ENCODE data around the gene SYTL2. TPM values are rescaled to one million over a fixed set of nuclear protein-coding genes. Genes with fewer than 3 reads are reported as not detected.

Gene SYTL2
- total and polyA plus RNA-seq, 4 donors: 29.2 to 57.4 (median 48.5) TPM

DNA sequence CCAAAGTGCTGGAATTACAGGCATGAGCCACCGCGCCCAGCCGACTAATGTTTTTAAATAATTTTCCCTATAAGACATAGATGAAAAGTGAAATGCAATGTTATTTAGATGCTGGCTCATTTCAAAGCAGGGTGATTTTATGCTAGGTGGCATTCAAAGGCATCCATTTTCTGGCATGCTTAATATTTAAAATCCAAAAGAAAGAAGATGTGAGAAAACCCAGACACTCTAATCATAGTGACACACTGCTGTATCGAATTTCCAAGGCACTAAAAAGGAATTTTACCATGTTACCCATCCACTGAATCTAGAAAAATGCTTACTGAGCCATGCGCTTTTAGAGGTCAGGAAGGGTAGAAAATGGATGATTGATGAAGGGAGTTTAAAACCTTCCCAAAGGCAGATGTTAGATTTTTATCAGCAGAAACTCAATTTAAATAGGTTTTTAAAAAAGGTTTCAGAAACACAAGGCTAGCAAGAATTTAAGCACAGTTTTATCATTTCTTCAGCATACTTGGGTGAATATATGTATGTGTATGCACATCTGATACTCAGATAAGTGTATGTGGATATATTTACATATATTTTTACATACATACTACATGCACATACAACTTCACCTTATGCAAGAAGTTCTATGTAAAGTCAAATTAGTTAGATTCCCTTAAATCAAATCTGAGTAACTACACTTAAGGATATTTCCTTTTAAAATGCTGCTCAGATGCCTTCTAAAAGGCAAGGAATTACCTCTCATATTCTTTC lies 100.8 kb downstream of the SYTL2 start:
- WGBS, 2 donors: 84 to 85% methylated on average over 5 of the region's 5 CpGs

DNA sequence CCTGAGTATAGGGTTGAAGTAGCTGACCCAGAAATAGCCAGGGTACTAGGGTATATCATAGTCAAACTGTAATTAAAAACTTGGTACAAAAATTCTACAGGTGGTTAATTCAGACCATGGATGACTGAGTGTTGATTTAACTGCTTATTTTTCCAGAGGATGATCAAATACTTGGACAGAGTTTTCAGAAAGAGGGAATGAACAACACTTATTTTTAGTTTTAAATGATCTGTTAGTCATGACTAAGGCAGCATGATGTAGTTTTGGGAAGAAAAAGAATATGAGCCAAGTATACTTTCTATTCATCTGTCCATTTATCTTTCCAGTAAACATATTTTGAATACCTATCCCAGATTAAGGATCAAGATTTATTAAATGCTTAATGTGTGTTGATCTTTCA lies 105.1 kb downstream of the SYTL2 start:
- intact Hi-C loops (cut with DNase I): loop anchor here in 1 of 2 donors (10.0 kb wide), 1 partner anchor 119 kb away; no protein-coding TSS in a partner anchor
- no peak for DNase-seq
- ATAC-seq (ENCODE audit: low FRiP score): peak; percentile 41
- Histone ChIP-seq H3K36me3 (ENCODE audit: control insufficient read depth in 1 of 2, insufficient read depth in 2 of 2, low read length in 1 of 2) (no peaks in the 10 kb centered on the region), H3K4me1 (ENCODE audit: control insufficient read depth in 1 of 2, insufficient read depth in 2 of 2, low read length in 2 of 2) (no peaks in the 10 kb centered on the region), H3K4me3 (ENCODE audit: low read length in 2 of 2) (no peak overlapping the region), H3K27ac (ENCODE audit: low read depth in 1 of 2, low read length in 2 of 2) (no peak overlapping the region), H3K27me3 (ENCODE audit: control insufficient read depth in 1 of 2, insufficient read depth in 2 of 2, low read length in 1 of 2) (no peaks in the 10 kb centered on the region), H3K9me3 (ENCODE audit: control insufficient read depth, low read length) (no peaks in the 10 kb centered on the region)

More for the DNA sequence above, 100.8 kb downstream of the SYTL2 start:
- H3K9me3 ChIP-seq (ENCODE audit: control insufficient read depth, low read length): no peaks in the 10 kb centered on the region
- H3K36me3 ChIP-seq (ENCODE audit: control insufficient read depth in 1 of 2, insufficient read depth in 2 of 2, low read length in 1 of 2): no peaks in the 10 kb centered on the region
- no peaks in the 10 kb centered on the region for H3K27me3 ChIP-seq (ENCODE audit: control insufficient read depth in 1 of 2, insufficient read depth in 2 of 2, low read length in 1 of 2)
- no peak for ATAC-seq (ENCODE audit: low FRiP score)
- intact Hi-C loops (cut with DNase I): loop anchor here (10.0 kb wide), 1 partner anchor 115 kb away; no protein-coding TSS in a partner anchor
- no peak for DNase-seq
- no peak overlapping the region for H3K4me3 ChIP-seq (ENCODE audit: low read length in 2 of 2)
- H3K27ac ChIP-seq (ENCODE audit: low read depth in 1 of 2, low read length in 2 of 2): no peak overlapping the region
- H3K4me1 ChIP-seq (ENCODE audit: control insufficient read depth in 1 of 2, insufficient read depth in 2 of 2, low read length in 2 of 2): no peaks in the 10 kb centered on the region

DNA sequence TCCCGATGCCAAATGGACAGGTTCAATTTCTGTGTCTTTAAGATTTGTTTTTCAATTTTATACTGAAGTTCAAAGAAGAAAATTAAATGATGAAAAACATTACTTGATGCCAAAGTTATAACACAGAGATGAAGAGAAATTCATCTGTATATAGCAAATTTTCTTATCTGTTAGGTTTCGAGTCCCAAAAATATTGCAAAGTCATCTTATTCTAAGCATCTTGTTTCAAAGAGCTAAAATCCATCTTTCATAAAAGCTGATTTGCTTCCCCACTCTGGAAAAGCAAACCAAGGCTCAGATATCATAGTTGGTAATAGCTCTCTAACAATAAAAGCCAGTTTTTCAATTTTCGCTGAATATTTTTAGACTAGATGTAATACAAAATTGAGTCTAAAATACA lies 106.0 kb downstream of the SYTL2 start:
- no peaks in the 10 kb centered on the region for H3K9me3 ChIP-seq (ENCODE audit: control insufficient read depth, low read length)
- H3K27me3 ChIP-seq (ENCODE audit: control insufficient read depth in 1 of 2, insufficient read depth in 2 of 2, low read length in 1 of 2): no peaks in the 10 kb centered on the region
- no peak overlapping the region for H3K27ac ChIP-seq (ENCODE audit: low read depth in 1 of 2, low read length in 2 of 2)
- no peak overlapping the region for H3K4me3 ChIP-seq (ENCODE audit: low read length in 2 of 2)
- 97% methylated on average over 3 of the region's 3 CpGs for WGBS, 2 donors
- ATAC-seq (ENCODE audit: low FRiP score) (no peak), DNase-seq (no peak)
- intact Hi-C loops (cut with DNase I): loop anchor here in 1 of 2 donors (10.0 kb wide), 1 partner anchor 120 kb away; no protein-coding TSS in a partner anchor
- no peaks in the 10 kb centered on the region for H3K36me3 ChIP-seq (ENCODE audit: control insufficient read depth in 1 of 2, insufficient read depth in 2 of 2, low read length in 1 of 2)
- H3K4me1 ChIP-seq (ENCODE audit: control insufficient read depth in 1 of 2, insufficient read depth in 2 of 2, low read length in 2 of 2): no peaks in the 10 kb centered on the region

GRCh38 chr11:85699957-85700741 lies 110.8 kb downstream of the SYTL2 start:
- Histone ChIP-seq H3K27ac (ENCODE audit: low read depth in 1 of 2, low read length in 2 of 2) (no peak overlapping the region), H3K36me3 (ENCODE audit: control insufficient read depth in 1 of 2, insufficient read depth in 2 of 2, low read length in 1 of 2) (no peaks in the 10 kb centered on the region), H3K4me1 (ENCODE audit: control insufficient read depth in 1 of 2, insufficient read depth in 2 of 2, low read length in 2 of 2) (no peaks in the 10 kb centered on the region), H3K4me3 (ENCODE audit: low read length in 2 of 2) (no peak overlapping the region), H3K27me3 (ENCODE audit: control insufficient read depth in 1 of 2, insufficient read depth in 2 of 2, low read length in 1 of 2) (no peaks in the 10 kb centered on the region), H3K9me3 (ENCODE audit: control insufficient read depth, low read length) (no peaks in the 10 kb centered on the region)
- DNase-seq: no peak
- ATAC-seq (ENCODE audit: low FRiP score): no peak
- intact Hi-C loops (cut with DNase I): loop anchor here in 1 of 2 donors (10.0 kb wide), 1 partner anchor 125 kb away; no protein-coding TSS in a partner anchor
- WGBS, 2 donors: 82 to 92% methylated on average over 2 of the region's 2 CpGs

DNA sequence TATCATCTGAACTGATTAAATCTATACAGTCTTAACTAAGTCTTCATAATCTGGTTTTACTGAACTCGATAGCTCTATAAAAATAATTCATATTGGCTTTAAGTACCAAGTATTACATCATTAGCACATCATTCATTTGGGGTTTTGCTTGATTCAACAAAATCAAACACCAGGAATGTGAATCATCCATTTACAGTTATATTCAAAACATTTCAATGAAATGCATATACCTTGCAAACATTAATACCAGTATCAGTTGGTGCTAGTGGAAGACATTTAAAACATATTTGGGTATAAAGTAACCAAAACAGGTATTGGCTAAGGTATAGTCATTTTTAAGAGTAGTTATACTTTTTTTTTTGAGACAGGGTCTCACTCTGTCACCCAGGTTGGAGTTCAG lies 112.7 kb downstream of the SYTL2 start:
- no peaks in the 10 kb centered on the region for H3K27me3 ChIP-seq (ENCODE audit: control insufficient read depth in 1 of 2, insufficient read depth in 2 of 2, low read length in 1 of 2)
- H3K4me3 ChIP-seq (ENCODE audit: low read length in 2 of 2): no peak overlapping the region
- no peak for DNase-seq
- 58 to 67% methylated on average over 1 of the region's 1 CpG for WGBS, 2 donors
- no peaks in the 10 kb centered on the region for H3K36me3 ChIP-seq (ENCODE audit: control insufficient read depth in 1 of 2, insufficient read depth in 2 of 2, low read length in 1 of 2)
- ATAC-seq (ENCODE audit: low FRiP score): no peak
- intact Hi-C loops (cut with DNase I): no loop called here
- no peaks in the 10 kb centered on the region for H3K9me3 ChIP-seq (ENCODE audit: control insufficient read depth, low read length)
- H3K27ac ChIP-seq (ENCODE audit: low read depth in 1 of 2, low read length in 2 of 2): no peak overlapping the region
- no peaks in the 10 kb centered on the region for H3K4me1 ChIP-seq (ENCODE audit: control insufficient read depth in 1 of 2, insufficient read depth in 2 of 2, low read length in 2 of 2)

DNA sequence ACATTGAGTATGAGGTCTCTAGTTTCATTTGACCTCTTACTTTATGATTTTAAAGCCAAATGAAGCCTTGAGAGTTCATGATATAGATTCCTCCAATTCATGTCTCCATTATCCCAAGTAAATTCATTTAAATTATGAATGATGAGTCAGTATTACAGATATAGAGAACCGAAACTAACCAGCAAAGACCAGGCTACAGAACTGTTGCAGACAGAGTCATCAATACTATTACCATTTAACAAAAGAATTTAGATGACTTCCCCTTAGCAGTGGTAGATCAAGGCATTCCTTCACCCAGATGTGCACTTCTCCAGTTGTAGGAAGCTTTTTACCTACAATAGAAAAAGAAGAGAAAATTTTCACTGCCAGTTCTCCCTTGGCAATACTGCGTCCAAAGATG lies 113.2 kb downstream of the SYTL2 start:
- intact Hi-C loops (cut with DNase I): no loop called here
- Histone ChIP-seq H3K36me3 (ENCODE audit: control insufficient read depth in 1 of 2, insufficient read depth in 2 of 2, low read length in 1 of 2) (no peaks in the 10 kb centered on the region), H3K4me3 (ENCODE audit: low read length in 2 of 2) (no peak overlapping the region), H3K27me3 (ENCODE audit: control insufficient read depth in 1 of 2, insufficient read depth in 2 of 2, low read length in 1 of 2) (no peaks in the 10 kb centered on the region), H3K9me3 (ENCODE audit: control insufficient read depth, low read length) (no peaks in the 10 kb centered on the region), H3K27ac (ENCODE audit: low read depth in 1 of 2, low read length in 2 of 2) (no peak overlapping the region), H3K4me1 (ENCODE audit: control insufficient read depth in 1 of 2, insufficient read depth in 2 of 2, low read length in 2 of 2) (no peaks in the 10 kb centered on the region)
- WGBS, 2 donors: 87 to 93% methylated on average over 2 of the region's 2 CpGs
- no peak for ATAC-seq (ENCODE audit: low FRiP score)
- DNase-seq: no peak

DNA sequence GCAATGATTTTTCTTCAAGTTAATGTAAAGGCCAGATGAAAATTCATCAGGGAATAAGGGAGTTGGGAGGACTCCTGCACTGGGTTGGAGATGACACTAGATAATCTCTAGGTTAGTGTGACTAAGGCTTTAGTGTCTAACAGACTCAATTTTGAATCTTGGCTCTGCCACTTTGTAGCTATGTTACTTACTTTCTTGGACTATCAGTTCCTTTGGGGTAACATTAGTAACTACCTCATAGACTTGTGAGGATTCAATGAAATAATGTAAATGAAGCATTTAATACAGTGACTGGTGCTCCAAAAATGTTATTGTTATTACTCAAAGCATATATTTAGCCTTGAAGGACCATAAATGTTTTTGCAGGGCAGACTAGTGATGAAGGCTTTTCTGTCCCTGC lies 115.4 kb downstream of the SYTL2 start:
- Histone ChIP-seq H3K27me3 (ENCODE audit: control insufficient read depth in 1 of 2, insufficient read depth in 2 of 2, low read length in 1 of 2) (no peaks in the 10 kb centered on the region), H3K27ac (ENCODE audit: low read depth in 1 of 2, low read length in 2 of 2) (no peak overlapping the region), H3K36me3 (ENCODE audit: control insufficient read depth in 1 of 2, insufficient read depth in 2 of 2, low read length in 1 of 2) (no peaks in the 10 kb centered on the region), H3K4me1 (ENCODE audit: control insufficient read depth in 1 of 2, insufficient read depth in 2 of 2, low read length in 2 of 2) (no peaks in the 10 kb centered on the region), H3K9me3 (ENCODE audit: control insufficient read depth, low read length) (no peaks in the 10 kb centered on the region), H3K4me3 (ENCODE audit: low read length in 2 of 2) (no peak overlapping the region)
- ATAC-seq (ENCODE audit: low FRiP score) (no peak), DNase-seq (no peak)
- intact Hi-C loops (cut with DNase I): no loop called here

GRCh38 chr11:85694385-85694980 lies 116.5 kb downstream of the SYTL2 start:
- Histone ChIP-seq H3K36me3 (ENCODE audit: control insufficient read depth in 1 of 2, insufficient read depth in 2 of 2, low read length in 1 of 2) (no peaks in the 10 kb centered on the region), H3K9me3 (ENCODE audit: control insufficient read depth, low read length) (no peaks in the 10 kb centered on the region), H3K4me3 (ENCODE audit: low read length in 2 of 2) (no peak overlapping the region), H3K4me1 (ENCODE audit: control insufficient read depth in 1 of 2, insufficient read depth in 2 of 2, low read length in 2 of 2) (no peaks in the 10 kb centered on the region), H3K27me3 (ENCODE audit: control insufficient read depth in 1 of 2, insufficient read depth in 2 of 2, low read length in 1 of 2) (no peaks in the 10 kb centered on the region), H3K27ac (ENCODE audit: low read depth in 1 of 2, low read length in 2 of 2) (no peak overlapping the region)
- no peak for DNase-seq
- 97 to 100% methylated on average over 1 of the region's 1 CpG for WGBS, 2 donors
- intact Hi-C loops (cut with DNase I): no loop called here
- ATAC-seq (ENCODE audit: low FRiP score): no peak

Data from aorta (tissue), 5 donors.